Gastrocnemius medialis (tissue), 4 donors: ENCODE measurements around the gene COL25A1.

Source experiments
- POLR2A ChIP-seq, 2 donors: fragments of 450-650 bp; IDR thresholded peaks; one replicate each; pipeline ENCODE4 v1.6.1; 2017; ENCODE audit warnings: antibody characterized with exemption in 2 of 2, mild to moderate bottlenecking in 2 of 2, moderate library complexity in 2 of 2
- TF ChIP-seq, protein P1 (sequence below), 5 experiments: fragments of 450-650 bp in 3 of 5; fragments of 200-600 bp in 2 of 5; sonication (generic) in 2 of 5; IDR thresholded peaks in 4 of 5; conservative IDR thresholded peaks in 1 of 5; 1 replicate in 4 of 5; 2 replicates in 1 of 5; pipeline ENCODE4 v1.5.1; 2016 to 2019; ENCODE audit warnings: antibody characterized with exemption in 5 of 5, mild to moderate bottlenecking in 3 of 5, moderate library complexity in 3 of 5

DNA sequence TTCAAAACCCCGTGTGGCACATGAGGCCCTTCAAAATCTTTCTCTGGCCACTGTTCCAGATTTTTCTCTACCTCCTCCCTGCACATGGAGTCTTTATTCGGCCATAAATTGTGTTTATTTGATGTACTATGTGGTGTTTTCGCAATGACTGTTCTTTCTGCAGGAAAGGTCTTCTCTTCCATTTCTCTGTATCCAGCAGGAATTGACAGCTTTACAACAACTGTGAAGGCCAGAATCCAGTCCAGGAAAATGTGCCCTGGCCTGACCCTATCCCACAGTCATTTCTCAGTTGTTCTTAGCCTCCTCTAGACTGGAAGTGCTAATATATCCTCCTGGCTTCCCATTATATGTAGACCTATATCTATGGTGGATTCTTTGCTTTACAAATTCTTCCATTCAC, 191.4 kb downstream of the COL25A1 start:
- TF ChIP-seq, protein P1, sequence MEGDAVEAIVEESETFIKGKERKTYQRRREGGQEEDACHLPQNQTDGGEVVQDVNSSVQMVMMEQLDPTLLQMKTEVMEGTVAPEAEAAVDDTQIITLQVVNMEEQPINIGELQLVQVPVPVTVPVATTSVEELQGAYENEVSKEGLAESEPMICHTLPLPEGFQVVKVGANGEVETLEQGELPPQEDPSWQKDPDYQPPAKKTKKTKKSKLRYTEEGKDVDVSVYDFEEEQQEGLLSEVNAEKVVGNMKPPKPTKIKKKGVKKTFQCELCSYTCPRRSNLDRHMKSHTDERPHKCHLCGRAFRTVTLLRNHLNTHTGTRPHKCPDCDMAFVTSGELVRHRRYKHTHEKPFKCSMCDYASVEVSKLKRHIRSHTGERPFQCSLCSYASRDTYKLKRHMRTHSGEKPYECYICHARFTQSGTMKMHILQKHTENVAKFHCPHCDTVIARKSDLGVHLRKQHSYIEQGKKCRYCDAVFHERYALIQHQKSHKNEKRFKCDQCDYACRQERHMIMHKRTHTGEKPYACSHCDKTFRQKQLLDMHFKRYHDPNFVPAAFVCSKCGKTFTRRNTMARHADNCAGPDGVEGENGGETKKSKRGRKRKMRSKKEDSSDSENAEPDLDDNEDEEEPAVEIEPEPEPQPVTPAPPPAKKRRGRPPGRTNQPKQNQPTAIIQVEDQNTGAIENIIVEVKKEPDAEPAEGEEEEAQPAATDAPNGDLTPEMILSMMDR (IDR thresholded peaks at IDR 0.05 in 4 of 5, conservative IDR thresholded peaks at IDR 0.05 in 1 of 5): no peak
- TF ChIP-seq POLR2A (IDR thresholded peaks at IDR 0.05): no peak
